ENCODE data around the gene CARD9.
A peak's percentile ranks its signal among the peaks of the same experiment; 100 is the strongest.

Gene CARD9

DNA sequence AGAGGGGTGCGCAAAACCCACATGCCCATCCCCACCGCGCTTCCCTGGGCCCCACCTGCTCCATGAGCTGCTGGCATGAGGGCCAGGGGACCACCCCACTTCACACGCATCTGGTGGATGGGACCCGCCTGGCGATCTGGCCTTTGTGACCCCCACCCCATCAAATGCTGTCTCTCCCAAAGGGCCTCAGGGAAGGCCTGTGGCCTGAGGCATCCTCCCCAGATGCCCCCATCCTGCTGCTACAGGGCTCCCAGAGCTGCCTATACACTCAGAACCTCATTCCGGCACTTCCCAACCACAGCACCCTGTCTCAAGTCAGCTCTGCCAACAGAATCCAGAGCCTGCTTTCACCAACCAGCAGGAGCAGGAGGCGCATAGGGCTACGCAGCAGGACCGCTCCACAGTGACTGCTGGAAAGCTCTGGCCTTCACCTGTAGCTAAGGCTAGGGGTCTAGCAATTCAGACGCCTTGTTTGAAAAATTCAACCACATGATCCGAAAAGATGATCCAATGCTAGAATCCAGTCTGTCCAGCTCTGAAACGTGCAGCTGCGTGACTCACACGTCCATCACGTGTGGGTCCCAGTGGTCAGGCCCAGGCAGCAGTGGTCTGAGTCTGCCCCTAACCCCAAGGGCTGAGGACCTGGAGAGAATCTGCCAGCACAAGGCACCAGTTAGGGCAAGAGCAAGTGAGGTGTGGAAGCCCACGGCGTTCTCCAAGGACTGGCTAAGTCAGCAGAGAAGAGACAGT is 27.9 kb upstream of the CARD9 start:
- DNase-seq: no peak

DNA sequence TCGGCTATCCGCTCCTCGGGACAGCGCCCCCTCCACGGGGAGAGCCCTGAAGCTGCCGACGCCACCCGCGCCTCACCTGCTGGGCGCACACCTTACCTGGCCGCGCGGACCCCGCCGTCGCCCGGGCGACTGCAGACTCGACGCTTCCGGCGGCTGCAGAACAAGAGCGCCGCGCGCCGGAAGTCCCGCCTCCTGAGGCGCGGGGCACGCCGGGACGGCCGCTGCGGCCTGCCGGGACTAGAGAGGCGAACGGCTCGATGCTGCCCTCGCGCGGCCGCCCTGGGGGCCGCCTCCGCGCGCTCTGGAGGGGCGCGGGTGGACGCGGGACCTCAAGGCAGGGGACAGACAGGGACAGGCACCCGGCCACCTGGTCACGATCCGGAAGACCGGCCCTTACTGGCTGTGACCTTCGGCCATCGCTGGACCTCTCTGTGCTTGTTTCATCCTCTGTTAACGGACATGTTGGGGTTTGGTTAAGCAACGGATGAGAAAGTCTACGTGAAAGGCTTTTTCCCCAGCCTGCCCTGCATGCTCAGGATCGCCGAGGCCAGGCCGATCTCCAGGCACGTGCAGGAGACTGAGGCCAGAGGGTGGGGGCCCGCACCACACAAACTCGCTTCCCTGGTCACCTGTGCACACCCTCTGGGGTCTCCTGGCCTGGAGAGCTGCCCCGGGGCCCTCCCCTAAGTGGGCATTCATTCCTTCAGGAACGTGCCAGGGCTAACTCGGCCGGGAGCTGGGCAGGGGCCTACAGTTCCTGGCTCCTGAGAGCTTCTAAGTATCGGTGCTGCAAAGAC is 26.8 kb upstream of the CARD9 start, which contains the start of gene SNAPC4:
TSS of gene SNAPC4 (minus strand) at position 133 of the 797 bp plus-strand sequence. CDS start 1,742 bp downstream, outside the sequence.
- DNase-seq: peak; percentile 87

DNA sequence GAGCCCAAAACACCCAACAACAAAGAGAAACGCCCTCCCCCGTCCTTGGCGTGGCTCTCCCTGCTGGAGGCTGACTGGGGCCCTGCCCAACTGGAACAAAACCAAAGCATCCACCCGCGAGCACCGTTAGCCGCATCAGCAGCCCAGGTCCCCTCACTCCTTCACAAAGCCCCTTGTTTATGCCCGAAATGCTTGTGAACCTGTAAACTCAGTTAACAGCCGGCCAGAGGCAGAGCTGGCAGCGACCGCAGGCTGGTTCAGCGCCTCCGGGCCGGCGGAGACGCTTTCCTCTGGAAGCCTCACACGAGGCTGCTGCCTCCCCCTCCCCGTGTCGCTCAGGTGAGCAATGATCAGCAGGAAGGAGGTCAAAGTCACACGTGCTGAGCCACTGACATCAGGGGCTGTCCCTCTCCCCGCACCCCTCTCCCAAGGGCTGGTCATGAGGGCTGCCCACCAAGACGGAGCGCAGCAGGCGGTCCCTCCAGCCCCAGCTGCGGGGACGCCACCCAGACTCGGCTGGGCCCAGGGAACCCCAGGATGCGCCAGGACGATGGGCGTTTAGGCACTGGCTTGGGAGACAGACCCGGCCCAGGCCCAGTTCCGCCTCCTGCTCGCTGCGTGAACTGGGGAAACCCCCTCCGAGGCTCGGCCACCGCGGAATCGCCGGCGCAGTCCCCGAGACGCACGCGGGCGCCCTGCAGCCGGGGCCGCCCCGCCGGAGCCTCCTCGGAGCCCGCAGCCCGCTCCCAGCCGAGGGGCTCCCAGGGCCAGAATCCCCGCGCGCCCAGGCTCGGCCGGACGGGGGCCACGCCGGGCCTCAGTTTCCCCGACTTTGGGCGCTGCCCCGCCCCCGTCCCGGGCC is 25.9 kb upstream of the CARD9 start:
- peak; percentile 53 for DNase-seq

DNA sequence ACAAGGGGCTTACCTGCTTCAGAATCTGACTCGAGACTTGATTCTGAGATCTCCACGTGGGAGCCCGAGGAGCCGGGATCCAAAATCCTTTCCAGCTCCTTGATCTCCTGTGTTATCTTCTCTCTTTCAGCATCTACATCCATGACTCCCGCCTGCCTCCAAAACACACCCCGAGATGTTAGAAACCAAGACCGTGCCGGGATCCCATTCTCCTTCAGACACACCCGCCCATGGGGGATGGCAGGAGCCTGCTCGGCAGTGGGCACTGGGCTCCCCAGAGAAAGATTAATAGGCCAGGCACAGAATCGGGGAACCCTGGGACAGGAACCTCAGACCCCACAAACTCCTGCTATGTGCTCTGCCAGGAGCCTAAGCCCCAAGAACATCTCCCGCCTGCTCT is 24.8 kb upstream of the CARD9 start:
- no peak for DNase-seq

DNA sequence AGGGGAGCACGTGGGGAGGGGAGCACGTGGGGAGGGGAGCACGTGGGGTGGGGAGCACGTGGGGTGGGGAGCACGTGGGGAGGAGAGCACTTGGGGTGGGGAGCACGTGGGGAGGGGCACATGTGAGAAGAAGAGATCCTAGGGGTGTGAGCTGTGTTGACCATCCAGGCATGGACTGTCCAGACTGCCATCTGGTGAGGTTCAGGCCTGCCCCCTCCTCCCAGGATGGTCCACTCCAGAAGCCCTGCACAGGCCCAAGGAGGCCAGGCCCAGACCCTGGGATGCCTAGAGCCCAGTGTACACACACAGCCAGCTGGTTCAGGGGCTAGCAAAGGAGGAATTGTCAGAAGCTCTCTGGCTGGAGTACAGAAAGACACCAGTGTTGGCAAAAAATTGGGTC is 24.2 kb upstream of the CARD9 start:
- DNase-seq: no peak

DNA sequence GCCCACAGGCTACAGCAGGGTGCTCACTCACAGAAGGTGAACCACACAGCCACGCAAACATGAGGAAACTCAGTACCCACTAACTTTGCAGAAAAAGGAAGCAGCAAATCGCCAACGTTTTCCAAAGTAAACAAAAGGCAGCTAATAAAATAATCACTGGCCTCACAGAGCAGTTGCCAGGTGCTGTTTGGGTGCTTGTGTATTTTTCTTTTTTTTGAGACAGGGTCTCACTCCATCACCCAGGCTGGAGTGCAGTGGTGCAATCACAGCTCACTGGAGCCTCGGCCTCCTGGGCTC is 22.7 kb upstream of the CARD9 start:
- DNase-seq: no peak

DNA sequence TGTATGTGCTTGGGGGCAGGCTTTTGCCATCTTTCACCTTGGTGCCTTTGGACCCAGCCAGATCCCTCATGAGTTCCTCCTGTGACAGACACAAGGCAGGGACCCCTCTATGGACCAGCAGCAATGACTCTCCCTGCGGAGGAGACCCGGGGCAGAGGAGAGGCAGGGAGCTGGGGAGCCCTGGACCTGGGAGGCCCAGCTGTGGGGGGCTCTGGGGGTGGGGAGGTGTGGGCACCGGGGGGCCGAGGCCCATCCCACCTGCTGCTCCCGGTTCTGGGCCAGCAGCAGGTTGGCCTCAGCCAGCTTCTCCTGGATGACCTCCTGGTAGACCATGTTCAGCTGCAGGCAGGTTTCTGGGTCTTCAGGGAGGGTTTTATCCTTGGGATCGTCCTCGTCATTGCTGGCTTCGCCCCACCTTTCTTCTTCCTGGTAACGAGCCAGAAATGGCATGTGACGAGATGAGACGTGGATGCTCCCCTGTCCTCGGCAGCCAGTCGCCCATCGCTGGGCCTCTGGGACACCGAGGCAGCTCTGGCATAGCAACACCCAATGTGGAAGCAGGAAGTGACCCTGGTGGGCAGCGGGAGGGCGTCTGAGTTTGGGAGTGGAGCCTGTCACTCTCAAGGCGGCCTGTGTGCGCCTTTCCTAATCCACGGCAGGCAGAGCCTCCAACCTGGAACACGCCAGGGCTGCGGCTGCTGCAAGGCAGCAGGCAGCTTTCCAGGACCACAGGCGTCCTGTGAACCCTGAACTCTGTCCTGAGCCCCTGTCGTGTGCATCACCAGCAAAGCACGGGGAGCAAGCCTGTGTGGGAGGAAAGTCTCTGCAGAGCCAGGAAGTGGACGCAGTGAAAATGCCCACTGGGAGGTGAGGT is 22.1 kb upstream of the CARD9 start:
- no peak for DNase-seq

DNA sequence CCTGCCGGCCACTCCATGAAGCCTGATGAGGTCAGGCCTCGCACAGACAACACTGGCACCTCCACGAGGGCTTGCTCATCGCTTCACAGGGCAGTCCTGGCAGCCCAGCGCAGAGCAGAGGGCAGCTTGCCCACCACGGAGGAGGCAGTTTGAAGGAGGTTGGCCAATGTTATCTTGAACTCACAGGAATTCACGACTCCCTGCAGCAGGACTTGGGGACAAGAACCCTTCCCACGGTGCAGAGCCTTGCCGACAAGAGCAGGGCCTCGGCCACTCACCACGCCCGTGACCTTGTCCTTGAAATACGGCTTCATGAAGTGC is 21.5 kb upstream of the CARD9 start:
- peak; percentile 50 for DNase-seq

DNA sequence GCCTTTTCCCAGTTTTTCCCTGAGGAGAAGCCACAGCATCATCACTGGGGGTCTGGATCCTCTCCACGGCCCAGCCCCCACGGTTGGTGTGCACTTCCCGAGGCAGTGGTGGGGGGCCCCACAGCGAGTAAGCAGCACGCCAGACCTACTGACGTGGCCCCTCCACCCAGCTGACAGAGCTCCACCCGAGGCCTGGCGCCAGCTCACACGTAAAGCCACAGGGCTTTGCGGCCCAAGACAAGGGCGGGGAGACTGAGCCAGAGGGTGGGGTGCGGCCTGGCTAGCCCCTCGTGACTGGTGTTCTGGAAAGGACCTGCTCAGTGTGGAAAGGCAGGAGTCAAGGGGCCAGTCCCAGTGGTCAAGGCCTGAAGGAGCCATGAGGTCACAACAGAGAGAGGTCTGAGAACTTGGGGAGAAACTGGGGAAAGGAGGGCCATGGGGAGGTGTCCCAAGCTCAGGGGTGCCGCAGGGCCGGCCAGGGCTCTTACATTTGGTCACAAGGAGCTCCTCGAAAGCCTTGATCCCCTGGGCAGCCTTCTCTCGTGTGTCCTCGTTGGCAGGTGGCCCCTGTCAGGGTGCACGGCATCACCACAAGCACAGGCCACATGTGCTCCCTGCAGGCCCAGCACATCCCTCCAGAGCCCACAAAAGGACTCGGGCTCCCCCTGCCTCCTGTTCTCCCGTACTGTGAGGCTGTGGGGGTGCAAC is 21.0 kb upstream of the CARD9 start:
- DNase-seq: peak; percentile 29

DNA sequence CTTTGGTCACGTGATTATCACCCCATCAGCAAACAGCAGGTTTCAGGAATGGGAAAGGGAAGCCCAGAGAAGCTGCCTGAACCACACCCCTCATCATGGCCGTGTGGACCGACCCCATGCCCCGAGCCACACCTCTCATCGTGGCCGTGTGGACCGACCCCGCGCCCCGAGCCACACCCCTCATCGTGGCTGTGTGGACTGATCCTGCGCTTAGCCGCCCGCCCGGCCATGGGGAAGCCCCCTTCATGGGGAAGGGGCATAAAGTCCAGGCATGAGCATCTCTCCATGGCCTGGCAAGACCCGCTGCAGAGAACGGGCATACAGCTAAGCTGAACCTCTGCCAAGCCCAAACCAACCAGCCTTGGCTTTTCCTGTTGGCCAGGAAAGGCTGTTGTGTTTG is 20.1 kb upstream of the CARD9 start:
- no peak for DNase-seq

DNA sequence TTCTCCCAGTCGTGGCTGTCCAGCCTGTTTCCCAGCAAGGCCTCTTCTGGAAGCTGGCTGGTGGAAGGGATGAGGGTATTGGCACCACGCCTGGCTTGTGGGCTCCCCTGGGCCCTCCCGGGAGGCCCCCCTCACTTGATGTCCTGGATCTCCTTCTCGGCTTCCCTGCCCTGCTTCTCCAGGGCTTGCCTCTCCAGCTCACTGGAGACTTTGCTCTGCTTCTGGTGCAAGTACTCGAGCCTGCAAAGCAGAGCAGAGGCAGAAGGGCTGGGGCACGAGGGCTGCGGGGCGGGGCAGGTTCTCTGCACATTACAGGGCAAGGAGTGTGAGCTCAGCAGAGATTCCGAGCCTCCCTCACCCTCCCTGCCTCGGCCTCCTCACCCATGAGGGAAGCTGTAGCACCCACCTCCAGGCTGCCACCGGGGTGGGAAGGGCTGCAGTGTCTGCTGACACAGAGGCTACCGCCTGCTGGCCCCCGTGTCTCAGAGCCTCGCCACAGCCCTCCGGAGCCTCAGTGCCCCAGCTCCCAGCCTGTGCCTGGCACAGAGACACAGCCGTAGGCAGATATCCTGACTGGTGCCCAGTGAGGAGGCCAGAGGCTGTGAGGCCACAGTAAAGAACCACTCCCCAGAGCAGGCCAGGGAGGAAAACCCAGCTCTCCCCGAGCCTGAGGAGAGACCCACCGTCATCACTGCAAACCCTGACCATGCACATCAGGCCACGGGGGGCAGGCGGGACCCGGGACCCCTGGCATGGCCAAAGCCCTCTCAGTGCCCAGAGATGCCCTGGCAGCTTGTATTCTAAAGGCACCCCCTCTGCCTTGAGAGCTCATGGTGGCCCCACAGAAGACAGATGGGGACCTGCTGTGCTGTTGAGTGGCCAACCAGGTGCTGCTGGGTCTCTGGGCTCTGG is 19.3 kb upstream of the CARD9 start:
- no peak for DNase-seq

DNA sequence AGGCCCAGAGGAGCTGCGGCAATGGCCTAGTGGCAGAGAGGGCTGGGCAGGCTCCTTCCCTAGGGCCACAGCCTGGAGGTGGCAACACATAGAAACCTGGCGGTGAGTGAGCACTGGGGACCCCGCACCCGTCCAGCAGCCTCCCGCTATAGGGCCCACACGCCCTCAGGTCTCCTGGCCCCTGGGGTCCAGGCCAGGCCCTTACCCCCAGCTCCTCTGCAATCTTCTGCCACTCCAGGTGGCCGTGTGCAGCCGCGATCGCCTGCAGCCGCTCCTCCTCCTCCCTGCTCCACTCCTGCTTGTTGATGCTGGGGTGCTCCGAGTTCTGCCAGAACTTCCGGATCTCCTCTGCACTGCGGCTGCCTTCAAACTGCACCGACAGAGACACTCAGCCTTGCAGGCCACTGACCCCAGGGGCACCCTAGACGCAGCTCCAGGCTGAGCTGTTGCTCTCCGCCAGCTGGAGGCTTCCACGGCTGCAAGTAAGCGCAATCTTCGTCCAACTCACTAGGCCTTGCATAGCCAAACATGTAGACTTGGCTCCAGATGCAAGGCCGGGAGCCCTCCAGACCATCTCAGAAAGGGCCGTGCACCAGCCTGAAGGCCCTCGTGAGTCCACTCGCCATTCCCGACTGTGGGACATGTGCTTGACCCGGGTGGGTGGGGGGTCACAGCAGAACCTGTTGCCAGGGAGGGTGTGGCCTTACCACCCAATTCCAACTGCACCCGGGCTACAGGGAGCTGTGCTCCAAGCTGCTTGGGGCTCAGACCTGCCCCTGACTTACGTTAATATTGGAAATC is 18.5 kb upstream of the CARD9 start:
- no peak for DNase-seq

DNA sequence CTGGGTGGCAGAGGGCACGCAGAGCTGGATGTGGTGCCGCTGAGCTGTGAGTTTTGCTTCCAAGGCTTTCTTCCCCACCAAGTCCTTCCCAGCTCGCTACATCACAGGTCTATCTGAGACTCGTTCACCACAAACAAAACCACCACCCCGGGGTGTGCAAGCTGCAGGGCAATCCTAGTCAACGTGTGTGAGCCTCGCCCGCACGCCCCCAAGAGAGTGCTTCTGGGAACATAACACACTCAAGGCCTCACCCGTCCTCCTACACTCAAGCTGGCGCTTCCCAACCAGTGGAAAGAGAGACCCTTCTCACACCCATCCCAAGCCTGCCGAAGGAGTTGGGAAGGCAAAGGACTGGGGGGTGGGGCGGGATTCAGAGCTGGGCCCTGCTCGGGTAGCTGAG is 15.9 kb upstream of the CARD9 start:
- DNase-seq: peak; percentile 70

DNA sequence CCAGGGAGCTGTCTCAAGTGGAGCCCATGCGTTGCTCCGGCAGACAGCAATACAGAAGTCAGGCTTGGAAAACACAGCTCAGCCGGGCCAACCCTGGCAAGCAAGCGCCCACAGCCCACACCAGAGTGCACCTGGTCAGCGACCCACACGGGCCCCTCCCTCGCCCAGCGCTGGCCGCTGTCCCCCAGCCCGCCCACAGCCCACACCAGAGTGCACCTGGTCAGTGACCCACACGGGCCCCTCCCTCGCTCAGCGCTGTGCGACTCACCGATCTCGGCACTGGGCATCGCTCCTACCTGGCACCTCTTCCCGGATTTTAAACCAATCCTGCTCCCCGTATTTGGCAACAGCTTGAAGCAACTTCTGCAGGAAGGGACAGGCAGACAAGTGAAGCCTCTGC is 13.7 kb upstream of the CARD9 start:
- no peak for DNase-seq

DNA sequence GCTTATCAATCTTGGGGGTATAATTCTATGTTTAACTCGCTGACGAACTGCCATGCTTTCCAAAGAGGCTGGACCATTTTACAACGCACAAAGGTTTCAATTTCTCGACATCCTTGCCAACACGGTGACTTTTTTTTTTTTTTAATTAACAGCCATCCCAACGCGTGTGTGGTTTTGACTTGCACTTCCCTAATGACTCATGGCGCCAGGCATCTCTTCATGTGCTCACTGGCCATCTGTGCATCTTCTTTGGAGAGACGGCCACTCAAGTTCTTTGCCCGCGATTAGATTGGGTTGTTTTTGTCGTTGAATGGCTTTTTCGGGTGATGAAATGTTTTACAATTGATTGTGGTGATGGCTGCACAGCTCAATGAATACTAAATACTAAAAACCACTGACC is 12.5 kb upstream of the CARD9 start:
- DNase-seq: no peak

DNA sequence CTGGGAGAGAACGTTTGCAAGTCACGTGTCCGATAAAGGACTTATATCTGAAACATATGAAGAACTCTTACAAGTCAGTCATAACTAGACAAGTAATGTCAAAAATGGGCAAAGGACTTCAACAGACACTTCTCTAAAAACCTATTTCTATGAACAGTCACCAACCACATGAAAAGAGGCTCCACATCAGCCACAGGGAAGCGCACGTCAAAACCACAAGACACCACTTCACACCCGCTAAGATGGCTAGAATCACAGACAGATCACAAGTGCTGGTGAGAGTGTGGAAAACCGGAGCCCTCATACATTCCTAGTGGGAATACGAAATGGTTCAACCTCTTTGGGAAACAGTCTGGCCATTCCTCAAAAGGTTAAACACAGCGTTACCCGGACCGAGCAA is 11.5 kb upstream of the CARD9 start:
- no peak for DNase-seq

DNA sequence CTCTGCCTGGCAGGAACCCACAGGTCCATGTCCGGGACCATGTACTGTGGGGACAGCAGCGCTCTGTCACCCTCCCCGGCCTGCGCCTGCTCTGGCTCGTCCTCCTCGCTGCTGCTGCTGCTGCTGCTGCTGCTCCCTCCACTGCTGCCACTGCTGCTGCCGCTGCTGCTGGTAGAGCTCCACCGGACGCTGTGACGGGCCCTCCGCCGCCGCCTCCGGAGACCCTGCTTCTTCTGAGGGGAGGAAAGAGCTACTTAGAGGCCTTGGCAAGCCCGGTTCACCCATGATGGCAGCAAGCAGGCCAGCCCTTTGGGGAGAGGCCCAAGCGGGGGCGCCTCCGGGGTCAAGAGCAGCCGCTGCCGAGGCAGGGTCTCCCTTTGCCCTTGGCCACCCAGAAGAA is 10.0 kb upstream of the CARD9 start:
- no peak for DNase-seq

DNA sequence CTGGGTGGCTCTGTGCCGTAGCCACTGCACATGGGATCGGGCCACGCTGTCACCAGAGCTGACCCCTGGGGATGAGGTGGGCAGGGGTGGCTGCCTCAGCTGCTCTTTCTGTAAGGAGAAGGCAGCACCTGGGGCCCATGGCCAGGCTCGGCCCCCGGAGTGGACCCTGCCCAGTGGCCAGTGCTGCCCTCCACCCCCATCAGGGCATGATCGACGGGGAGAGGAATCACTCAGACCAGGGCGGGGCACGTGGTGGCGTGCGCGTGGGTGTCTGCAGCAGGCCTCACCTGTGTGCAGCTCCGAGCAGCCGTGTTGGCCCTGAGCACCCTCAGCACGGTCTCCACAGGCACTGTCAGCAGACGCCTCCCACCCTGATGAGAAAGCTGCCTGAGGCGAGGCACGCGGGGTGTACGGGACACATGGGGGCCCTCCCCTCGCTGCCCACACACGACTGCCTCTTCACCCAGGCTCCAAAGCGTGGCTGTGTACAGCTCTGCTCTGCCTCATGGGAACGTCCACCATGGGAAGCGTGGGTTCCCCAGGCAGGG is 8.6 kb upstream of the CARD9 start:
- DNase-seq: no peak

DNA sequence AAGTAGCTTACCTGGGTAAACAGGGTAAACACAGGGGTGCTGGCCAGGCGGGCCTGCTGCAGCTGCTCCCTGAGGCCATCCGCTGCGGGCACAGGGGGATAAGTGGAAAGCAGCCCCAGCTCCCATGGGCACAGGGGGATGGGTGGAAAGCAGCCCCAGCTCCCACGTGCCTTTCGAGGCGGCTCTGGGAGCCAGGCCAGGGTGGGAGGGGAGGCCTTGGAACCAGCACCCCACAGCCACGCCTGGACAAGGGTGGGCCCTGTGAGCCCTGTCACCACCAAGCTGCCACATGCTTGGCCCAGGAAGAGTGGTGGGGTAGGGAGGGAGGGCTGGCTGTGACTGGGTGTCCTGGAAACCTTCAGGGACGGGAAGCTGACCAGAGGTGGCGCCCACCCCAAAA is 7.8 kb upstream of the CARD9 start:
- DNase-seq: no peak

DNA sequence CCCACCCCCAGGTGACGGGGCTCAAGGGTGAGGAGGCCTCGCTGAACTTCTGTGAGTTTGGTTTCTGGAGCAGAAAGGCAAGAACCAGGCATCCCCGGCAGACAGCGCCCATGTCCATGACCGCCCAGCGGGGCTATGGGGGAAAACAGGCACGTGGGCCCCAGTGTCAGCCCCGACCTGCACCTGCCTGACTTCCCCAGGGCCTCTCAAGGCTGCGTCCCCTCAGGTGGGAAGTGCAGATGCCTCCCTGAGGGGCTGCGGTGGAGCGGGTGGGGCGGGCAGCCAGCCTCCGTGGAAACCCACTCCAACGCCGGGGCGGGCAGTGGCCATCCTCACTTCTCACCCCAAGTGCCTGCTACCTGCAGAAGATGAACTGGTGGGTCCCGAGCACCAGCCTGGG is 6.9 kb upstream of the CARD9 start:
- DNase-seq: no peak

Measured in hematopoietic multipotent progenitor cell treated with erythropoietin and hydrocortisone succinate and interleukin-3 and kit ligand, for 8 days (in vitro differentiated cells).